Stimulated activated CD4-positive, alpha-beta T cell treated with anti-CD3 and anti-CD28 coated beads, Interleukin-1b, Interleukin-23, amount 100 ng/mL, for 4 hours (primary cell): Measurements from ENCODE around the gene SH3TC1.

ENCODE experiments used
- DNase-seq, 2 donors: peaks; one replicate each; pipeline ENCODE4 v3.0.0-alpha.2; 2020; ENCODE audit warnings: low read depth in 2 of 2

Gene SH3TC1

GRCh38 chr4:8214136-8214535 is 15.0 kb downstream of the SH3TC1 start:
- DNase-seq = no peak

DNA sequence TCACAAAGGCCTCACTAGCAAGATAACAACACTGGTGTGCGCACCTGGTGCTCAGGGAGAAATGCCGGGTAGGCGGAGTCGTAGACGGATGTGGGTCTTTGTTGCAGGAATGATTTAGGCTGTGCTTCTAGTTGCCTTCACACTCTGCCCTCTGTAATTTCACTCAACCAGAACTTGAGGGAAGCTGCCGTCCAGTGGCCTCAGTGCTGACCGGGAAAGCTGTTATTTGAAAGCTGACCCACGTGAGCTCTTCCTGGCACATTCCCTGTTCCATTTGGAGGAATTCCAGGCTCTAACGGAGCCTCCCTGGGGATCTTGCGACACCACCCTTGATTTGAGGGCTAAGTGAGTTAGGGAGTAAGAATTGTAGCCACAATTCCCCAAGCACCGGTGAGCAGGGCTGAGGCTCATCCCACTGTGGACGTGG is 15.9 kb downstream of the SH3TC1 start:
- no peak for DNase-seq

GRCh38 chr4:8215641-8216442 is 16.8 kb downstream of the SH3TC1 start:
- DNase-seq = no peak

- no peak for DNase-seq
Observed at GRCh38 chr4:8216443-8217245, 17.6 kb downstream of the SH3TC1 start.

DNA sequence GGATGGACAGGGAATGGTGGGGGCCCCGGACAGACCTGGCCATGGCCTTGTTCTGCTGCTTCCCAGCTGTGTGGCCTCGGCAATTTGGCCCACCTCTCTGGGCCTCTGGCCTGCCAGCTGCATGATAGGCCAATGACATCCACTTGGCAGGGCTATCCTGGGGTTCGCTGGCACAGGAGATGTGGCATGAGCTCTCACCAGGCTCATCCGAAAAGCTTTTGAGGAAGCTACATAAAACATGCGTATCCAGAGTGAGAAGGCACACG is 18.1 kb downstream of the SH3TC1 start:
- no peak for DNase-seq

DNA sequence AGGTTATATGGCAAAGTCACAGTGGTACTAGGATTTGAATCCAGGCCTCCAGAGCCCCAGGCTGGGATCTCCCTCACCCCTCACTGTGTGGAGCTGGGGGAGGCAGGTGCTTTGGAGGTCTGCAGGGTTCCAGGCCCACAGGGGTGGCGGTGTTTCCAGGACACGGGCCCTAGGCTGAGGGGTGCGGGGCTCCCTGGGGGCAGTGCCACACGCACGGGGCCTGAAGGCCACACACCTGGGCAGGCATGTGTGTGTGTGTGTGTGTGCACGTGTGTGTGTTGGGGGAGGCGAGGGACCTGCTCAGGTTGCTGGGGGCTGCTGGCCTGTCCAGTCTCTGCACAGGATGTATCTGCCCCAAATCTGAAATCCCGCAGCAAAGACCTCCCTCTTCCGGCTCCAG is 18.8 kb downstream of the SH3TC1 start:
- no peak for DNase-seq

- DNase-seq = no peak
Observed at GRCh38 chr4:8218371-8219031, 19.4 kb downstream of the SH3TC1 start.

DNA sequence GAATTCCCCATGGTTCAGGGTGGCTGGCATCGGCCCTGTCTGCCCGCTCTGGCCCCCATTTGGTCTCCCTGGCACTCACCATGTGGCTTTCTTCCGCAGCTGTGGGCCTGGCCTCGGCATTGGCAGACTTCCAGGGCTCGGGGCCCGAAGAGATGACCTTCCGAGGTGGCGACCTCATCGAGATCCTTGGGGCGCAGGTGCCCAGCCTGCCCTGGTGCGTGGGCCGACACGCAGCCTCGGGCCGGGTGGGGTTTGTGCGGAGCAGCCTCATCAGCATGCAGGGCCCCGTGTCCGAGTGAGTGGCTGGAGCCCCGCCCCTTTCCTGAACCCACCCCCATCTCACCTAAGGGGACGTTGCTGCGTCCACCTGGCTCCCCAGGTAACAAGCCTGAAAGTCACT is 20.1 kb downstream of the SH3TC1 start:
- DNase-seq = no peak

DNA sequence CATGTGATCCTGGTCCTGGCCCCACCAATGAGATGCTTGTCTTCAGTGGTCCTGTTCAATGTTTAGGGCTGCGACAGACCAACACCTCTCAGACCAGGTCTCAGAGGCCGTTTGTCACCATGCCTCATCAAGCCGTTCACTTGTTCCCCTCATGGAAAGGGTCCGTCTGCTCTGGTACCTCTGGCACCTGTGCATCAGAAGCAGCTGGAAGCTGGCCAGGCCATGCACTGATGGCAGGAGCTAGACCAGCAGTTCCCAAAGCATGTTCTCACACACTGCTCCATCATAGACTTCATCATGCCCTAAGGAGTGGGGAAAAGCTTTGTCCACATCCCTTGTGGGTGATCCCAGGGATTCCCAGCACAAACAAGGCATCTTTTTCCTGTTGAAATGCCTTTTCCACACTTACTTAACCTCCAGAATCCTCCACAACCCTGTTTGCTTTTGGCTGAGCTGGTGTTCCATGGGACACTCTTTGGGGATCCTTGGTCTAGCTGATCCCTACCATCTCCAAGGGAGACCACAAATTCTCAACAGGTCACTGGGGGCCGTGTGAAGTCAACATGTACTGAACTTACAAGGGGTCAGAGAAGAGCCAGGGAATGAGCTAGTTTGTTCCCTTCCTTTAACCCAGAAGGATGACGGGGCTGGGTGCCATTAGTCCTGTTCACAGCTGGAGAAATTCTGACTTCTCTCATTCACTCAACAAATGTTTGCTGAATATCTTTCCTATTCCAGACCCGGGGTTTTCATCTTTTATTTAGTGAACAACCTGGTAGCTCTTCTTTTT is 21.8 kb downstream of the SH3TC1 start:
- no peak for DNase-seq

GRCh38 chr4:8221476-8221875 is 22.4 kb downstream of the SH3TC1 start:
- DNase-seq = no peak

DNA sequence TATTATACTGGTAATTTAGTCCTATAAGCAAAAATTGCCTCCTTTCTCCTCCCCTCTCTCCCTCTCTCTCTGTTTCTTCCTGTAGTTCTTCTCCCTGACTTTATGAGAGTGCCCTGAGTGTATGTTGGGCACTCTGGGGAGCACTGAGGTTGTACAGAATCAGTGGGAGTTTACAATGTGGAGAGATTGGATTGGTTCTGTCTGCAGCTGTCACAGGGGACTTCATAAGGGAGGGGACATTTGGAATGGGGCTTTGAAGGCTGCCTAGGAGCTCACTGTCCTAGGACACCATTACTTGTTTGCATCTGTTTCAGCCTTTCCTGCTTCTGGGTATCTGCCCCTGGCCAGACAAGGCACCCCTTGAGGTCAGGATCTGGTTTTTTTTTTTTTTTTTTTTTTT is 22.9 kb downstream of the SH3TC1 start:
- no peak for DNase-seq

DNA sequence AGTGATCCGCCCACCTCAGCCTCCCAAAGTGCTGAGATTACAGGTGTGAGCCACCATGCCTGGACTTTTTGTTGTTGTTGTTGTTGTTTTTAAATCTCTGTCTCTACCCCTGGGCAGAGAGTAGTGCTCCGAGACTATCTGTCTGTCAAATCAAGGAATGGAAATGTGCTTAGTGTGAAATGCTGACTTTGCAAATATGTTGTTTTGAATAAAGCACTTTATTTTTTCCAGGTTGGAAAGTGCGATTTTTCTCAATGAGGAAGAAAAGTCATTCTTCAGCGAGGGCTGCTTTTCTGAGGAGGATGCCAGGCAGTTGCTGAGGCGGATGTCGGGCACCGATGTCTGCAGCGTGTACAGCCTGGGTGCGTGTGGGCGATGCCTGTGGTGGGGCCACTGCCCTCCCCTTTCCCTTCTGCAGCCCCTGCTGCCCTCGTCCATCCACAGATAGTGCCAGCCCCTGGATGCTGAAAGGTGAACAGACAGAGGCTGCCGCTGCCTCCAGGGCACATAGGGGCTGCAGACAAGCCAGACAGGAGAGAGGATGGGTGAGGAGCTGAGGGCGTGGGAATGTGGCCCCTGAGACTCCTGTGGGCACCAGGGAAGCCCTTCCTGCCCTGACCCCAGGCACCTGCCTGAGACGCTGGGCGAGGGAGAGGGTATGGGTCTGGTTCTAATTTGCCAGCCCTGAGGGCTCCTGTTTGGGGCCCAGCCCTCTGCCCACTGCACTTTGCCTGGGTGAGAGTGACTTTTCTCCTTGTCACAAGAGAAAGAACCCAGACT is 23.7 kb downstream of the SH3TC1 start:
- DNase-seq = no peak

GRCh38 chr4:8224267-8224974 is 25.3 kb downstream of the SH3TC1 start:
- DNase-seq = no peak

DNA sequence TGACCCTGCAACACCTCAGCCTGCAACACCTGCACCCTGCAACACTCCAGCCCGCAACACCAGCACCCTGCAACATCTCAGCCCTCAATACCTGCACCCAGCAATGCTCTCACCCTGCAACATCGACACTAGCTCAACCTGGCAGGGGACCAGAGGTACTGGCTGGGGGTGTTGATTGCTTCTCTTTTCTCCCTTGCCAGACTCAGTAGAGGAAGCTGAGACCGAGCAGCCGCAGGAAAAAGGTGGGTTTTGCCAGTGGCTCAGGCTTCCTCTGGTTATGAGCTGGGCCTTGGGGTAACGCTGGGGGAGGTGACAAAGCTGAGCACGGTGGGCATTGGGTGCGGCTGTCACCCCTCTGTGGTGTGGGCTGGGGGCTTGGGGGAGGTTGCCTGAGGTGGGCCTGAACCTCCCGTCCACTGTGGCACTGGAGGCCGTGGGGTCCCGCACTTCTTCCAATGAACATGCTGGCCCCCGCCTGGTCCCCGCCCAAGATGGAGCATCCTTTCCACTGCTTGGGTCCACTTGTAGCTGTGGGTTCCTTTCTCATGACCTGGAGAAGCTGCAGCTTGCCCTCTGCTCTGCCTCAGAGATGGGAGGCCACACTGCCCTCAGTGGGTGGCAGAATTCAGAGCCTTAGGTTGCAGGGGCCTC is 26.0 kb downstream of the SH3TC1 start:
- no peak for DNase-seq

- no peak for DNase-seq
Observed at GRCh38 chr4:8225706-8226443, 26.8 kb downstream of the SH3TC1 start.

DNA sequence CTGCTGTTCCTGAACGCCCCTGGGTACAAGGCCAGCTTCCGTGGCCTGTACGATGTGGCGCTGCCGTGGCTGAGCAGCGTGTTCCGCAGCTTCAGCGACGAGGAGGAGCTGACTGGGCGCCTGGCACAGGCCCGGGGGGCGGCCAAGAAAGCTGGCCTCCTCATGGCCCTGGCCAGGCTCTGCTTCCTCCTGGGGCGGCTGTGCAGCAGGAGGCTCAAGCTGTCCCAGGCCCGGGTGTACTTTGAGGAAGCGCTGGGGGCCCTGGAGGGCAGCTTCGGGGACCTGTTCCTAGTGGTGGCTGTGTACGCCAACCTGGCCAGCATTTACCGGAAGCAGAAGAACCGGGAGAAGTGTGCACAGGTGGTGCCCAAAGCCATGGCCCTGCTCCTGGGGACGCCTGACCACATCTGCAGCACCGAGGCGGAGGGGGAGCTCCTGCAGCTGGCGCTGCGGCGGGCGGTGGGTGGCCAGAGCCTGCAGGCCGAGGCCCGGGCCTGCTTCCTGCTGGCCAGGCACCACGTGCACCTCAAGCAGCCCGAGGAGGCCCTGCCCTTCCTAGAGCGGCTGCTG is 28.2 kb downstream of the SH3TC1 start:
- no peak for DNase-seq

DNA sequence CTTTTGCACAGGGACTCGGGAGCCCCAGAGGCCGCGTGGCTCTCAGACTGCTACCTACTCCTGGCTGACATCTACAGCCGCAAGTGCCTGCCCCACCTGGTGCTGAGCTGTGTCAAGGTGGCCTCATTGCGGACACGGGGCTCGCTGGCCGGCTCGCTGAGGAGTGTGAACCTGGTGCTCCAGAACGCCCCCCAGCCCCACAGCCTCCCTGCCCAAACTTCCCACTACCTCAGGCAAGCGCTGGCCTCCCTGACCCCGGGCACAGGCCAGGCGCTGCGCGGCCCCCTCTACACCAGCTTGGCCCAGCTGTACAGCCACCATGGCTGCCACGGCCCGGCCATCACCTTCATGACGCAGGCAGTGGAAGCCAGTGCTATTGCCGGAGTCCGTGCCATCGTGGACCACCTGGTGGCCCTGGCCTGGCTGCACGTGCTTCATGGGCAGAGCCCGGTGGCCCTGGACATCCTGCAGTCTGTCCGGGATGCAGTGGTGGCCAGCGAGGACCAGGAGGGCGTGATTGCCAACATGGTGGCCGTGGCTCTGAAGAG is 28.8 kb downstream of the SH3TC1 start:
- DNase-seq = no peak

GRCh38 chr4:8228319-8229250 is 29.5 kb downstream of the SH3TC1 start:
- DNase-seq = peak; percentile 54 to 66
